Psoas muscle (tissue), 8 donors: Measurements from ENCODE around the gene PGAP6. TPM values are rescaled to one million over a fixed set of nuclear protein-coding genes. Genes with fewer than 3 reads are reported as not detected.

Source experiments
- ATAC-seq, 4 donors: fragments of 200-7000 bp; cut with Tn5 transposase; one replicate each; pipeline ENCODE4 v1.9.1; 2020; ENCODE audit warnings: moderate library complexity in 3 of 4, mild to moderate bottlenecking in 2 of 4
- DNase-seq, 2 donors: peaks; one replicate each; pipeline ENCODE4 v3.0.0-alpha.2; 2020
- H3K27ac ChIP-seq: fragments of 200-600 bp; one replicate; pipeline ENCODE4 v1.8.0; 2022
- H3K27me3 ChIP-seq, 3 donors: fragments of 200-600 bp in 1 of 3; one replicate each; pipeline versions ENCODE4 v1.6.1 to v1.8.0; 2013 to 2022; ENCODE audit warnings: low read length in 2 of 3, mild to moderate bottlenecking in 2 of 3, moderate library complexity in 1 of 3; ENCODE audit not compliant: insufficient read depth in 3 of 3
- H3K36me3 ChIP-seq, 2 donors: fragments of 200-600 bp in 1 of 2; one replicate each; pipeline versions ENCODE4 v1.6.1 to v1.8.0; 2013 to 2022; ENCODE audit warnings: low read depth in 1 of 2, mild to moderate bottlenecking in 1 of 2, moderate library complexity in 1 of 2; ENCODE audit not compliant: insufficient read depth in 1 of 2
- H3K4me1 ChIP-seq: fragments of 200-600 bp; one replicate; pipeline ENCODE4 v1.8.0; 2022
- H3K4me3 ChIP-seq: fragments of 200-600 bp; one replicate; pipeline ENCODE4 v1.8.0; 2022; ENCODE audit warnings: mild to moderate bottlenecking
- H3K9me3 ChIP-seq: fragments of 200-600 bp; one replicate; pipeline ENCODE4 v1.8.0; 2022
- CTCF ChIP-seq: fragments of 200-600 bp; IDR thresholded peaks from one replicate; pipeline ENCODE4 v1.8.0; 2022; ENCODE audit warnings: antibody characterized with exemption
- WGBS, 3 donors: extraction: QIAGEN DNeasy Blood & Tissue Kit; methylation state at CpG; one replicate each; pipeline versions ENCODE4 v1.1.6 to v1.1.7; 2013; 5-methylcytosine and 5-hydroxymethylcytosine counted together
- intact Hi-C, 2 donors: fragments of 100-400 bp; cut with DNase I; formaldehyde crosslinking; loops; one replicate each; pipeline versions ENCODE4 v1.11.0 to v1.14.2; 2022
- polyA plus RNA-seq, 3 donors: library from polyadenylated mRNA; stranded (reverse); fragments of 200-250 nt; gene quantifications; one replicate each; pipeline ENCODE4 v1.2.3, GENCODE V29; 2013
- total RNA-seq, 4 donors: library from RNA; stranded (reverse); fragmentation: NEBNext Ultra II Directional in 2 of 4; extraction: Animal tissue kit (Norgen Biotek cat#: 25700) in 2 of 4; gene quantifications; one replicate each; pipeline versions ENCODE4 v1.2.1 to v1.2.4, GENCODE V29; 2021 to 2023
- donor health status: healthy with polysubstance abuse.
- donor health status: DM: no; HTN: no; CAD: no; lungs with moderate emphysema.
- donor health status: Bipolar disorder and iron deficiency.
- donor health status: healthy.
- donor health status: DM: yes; HTN: yes; CAD: no.
- donor health status: DM: no; HTN: no; CAD: no.
- donor health status: DM: no; HTN: no; CAD: no.
- donor health status: DM: yes; HTN: yes; CAD: no.

The PGAP6 gene
- total and polyA plus RNA-seq, 7 donors: 26.0 to 46.9 (median 33.8) TPM

DNA sequence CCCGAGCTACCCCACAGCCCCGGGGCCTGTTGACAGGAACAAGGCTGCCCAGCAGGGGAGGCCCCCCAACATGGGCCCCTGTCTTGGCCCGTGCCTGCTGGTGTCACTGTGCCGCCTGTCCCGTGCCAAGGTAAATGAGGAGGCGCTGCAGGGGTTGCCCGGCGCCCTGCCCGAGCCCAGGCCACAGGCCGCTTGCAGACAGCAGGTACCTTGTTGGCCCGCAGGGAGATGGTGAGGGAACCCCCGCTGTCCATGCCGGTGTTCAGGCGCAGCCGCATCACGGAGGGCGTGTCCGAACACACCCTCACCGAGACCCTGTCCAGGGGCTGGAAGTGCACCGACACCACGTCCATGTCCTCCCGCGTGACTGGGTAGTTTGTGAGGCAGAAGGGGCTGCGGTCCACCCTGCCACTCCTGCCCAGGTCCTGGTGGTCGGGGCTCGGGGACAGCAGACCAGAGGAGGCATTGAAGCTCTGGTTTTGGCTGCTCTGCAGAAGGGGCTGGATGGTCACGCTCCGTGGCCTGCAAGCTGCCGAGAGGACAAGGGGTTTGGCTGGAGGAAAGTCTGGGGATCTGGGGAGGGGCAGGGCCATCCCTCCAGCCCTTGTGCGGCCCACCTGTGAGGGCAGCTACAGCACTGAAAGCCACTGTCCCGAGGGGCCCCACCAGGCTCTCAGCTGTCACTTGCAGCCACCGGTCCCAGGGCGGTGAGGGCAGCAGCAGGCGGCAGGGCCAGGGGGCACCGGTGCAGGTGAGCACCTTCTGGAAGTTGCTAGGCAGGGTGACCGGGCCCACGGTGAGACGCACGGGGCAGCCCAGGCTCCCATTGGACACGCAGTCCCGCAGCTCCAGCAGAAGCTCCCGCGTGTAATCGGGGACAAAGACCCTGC, 5.6 kb downstream of the PGAP6 start:
- H3K4me3 ChIP-seq: no peak overlapping the region
- H3K36me3 ChIP-seq: peaks cover 0 to 60% of the 10 kb centered on the region in 2 donors
- DNase-seq: no peak
- H3K27me3 ChIP-seq: no peaks in the 10 kb centered on the region
- ATAC-seq: no peak
- H3K27ac ChIP-seq: no peak overlapping the region
- intact Hi-C loops: no loop called here
- no peak for TF ChIP-seq CTCF
- H3K4me1 ChIP-seq: peaks cover 9% of the 10 kb centered on the region
- H3K9me3 ChIP-seq: no peaks in the 10 kb centered on the region
- WGBS, 3 donors: 90 to 93% (median 91%) methylated on average over 42 to 44 of the region's 44 CpGs

DNA sequence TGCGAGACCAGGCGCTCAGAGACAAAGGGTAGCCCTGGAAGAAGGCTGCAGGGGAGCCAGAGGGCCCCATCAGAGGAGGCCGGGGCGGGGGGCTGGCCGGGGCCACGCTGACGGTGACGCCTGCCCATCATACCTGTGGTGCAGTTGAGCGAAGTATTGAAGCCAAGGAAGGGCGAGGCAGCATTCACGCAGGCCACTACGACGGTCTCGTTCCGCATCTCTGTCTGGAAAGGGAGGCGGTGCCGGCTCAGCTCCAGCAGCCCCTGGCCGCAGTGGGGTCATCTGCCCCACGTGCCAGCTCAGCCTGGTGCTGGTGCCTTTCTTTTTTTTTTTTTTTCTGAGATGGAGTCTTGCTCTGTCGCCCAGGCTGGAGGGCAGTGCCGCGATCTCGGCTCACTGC, 6.6 kb downstream of the PGAP6 start:
- no peak for TF ChIP-seq CTCF
- 93 to 97% (median 95%) methylated on average over 18 to 23 of the region's 23 CpGs for WGBS, 3 donors
- Histone ChIP-seq H3K27me3 (no peaks in the 10 kb centered on the region), H3K27ac (no peak overlapping the region), H3K9me3 (no peaks in the 10 kb centered on the region), H3K36me3 (peaks cover 0 to 60% of the 10 kb centered on the region in 2 donors), H3K4me1 (peaks cover 11% of the 10 kb centered on the region), H3K4me3 (no peak overlapping the region)
- intact Hi-C loops: no loop called here
- ATAC-seq: no peak
- no peak for DNase-seq

DNA sequence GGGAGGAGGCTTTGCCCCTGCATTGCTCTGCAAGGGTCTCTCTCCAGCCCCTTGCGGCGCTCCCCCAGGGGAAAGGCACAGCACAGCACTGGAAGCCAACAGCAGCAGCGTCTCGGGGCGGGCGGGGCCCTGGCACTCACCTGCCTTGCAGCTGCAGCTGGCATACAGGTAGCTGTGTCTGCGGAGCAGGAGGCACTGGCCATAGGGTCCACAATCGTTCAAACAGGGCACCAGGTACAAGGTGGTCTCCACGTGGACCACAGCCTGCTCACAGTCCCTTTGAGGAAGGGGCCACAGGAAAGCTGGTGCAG, 7.2 kb downstream of the PGAP6 start:
- H3K27ac ChIP-seq: no peak overlapping the region
- peaks cover 12% of the 10 kb centered on the region for H3K4me1 ChIP-seq
- no peaks in the 10 kb centered on the region for H3K9me3 ChIP-seq
- no peak for ATAC-seq
- no peak overlapping the region for H3K4me3 ChIP-seq
- H3K36me3 ChIP-seq: peaks cover 0 to 60% of the 10 kb centered on the region in 2 donors
- DNase-seq: no peak
- no peak for TF ChIP-seq CTCF
- intact Hi-C loops: no loop called here
- no peaks in the 10 kb centered on the region for H3K27me3 ChIP-seq
- WGBS, 3 donors: 92 to 95% (median 93%) methylated on average over 9 of the region's 9 CpGs

- peaks cover 0 to 61% of the 10 kb centered on the region in 2 donors for H3K36me3 ChIP-seq
- no peak for DNase-seq
- ATAC-seq: no peak
- H3K9me3 ChIP-seq: no peaks in the 10 kb centered on the region
- peaks cover 13% of the 10 kb centered on the region for H3K4me1 ChIP-seq
- no peak overlapping the region for H3K27ac ChIP-seq
- no peaks in the 10 kb centered on the region for H3K27me3 ChIP-seq
- no peak for TF ChIP-seq CTCF
- intact Hi-C loops: no loop called here
- WGBS, 3 donors: 92 to 93% (median 92%) methylated on average over 43 to 44 of the region's 44 CpGs
- no peak overlapping the region for H3K4me3 ChIP-seq
These were observed 7.7 kb downstream of the PGAP6 start for GRCh38 chr16:373848-374615.
